PC-9 (cell line): ENCODE measurements around the gene IMP4. TPM values are rescaled to one million over a fixed set of nuclear protein-coding genes. Genes with fewer than 3 reads are reported as not detected.

Experiments used
- BruUV-seq: library from RNA; stranded (reverse); fragments of 400-500 nt; replicated peaks from 2 replicates; lab custom pipeline; 2021; lab: Mats Ljungman, UMichigan
- CTCF ChIA-PET: fragments of 300-600 bp; sonication (Branson Sonifier 250); formaldehyde crosslinking; loops from one replicate; lab custom pipeline; 2022; ENCODE audit warnings: antibody characterized with exemption; lab: Charles Lee
- POLR2A ChIA-PET: fragments of 300-600 bp; sonication (Branson Sonifier 250); formaldehyde crosslinking; loops from one replicate; lab custom pipeline; 2022; ENCODE audit warnings: antibody characterized with exemption; ENCODE audit not compliant: unreplicated experiment; lab: Charles Lee
- DNase-seq, 2 experiments: peaks; one replicate each; pipeline versions ENCODE4 v3.0.0 to v3.0.0-alpha.2; 2015 to 2022; ENCODE audit warnings: mixed read lengths in 1 of 2
- H2AFZ ChIP-seq: fragments of 200-600 bp; sonication (generic); 2 replicates; pipeline ENCODE4 v1.8.1; 2017; ENCODE audit warnings: antibody characterized with exemption
- H3F3A ChIP-seq: fragments of 200-600 bp; sonication (generic); 2 replicates; pipeline ENCODE4 v1.8.1; 2017; ENCODE audit warnings: antibody characterized with exemption, mild to moderate bottlenecking, low read depth; ENCODE audit not compliant: insufficient read depth
- H3K27ac ChIP-seq: fragments of 200-600 bp; sonication (generic); 2 replicates; pipeline ENCODE4 v1.6.1; 2016; ENCODE audit warnings: mixed run types
- H3K27me3 ChIP-seq: fragments of 200-600 bp; sonication (generic); 2 replicates; pipeline ENCODE4 v1.6.1; 2016; ENCODE audit warnings: low read depth, mixed run types; ENCODE audit not compliant: insufficient read depth
- H3K36me3 ChIP-seq: fragments of 200-600 bp; sonication (generic); 2 replicates; pipeline ENCODE4 v1.6.1; 2016; ENCODE audit warnings: low read depth, mixed run types
- H3K4me1 ChIP-seq: fragments of 200-600 bp; sonication (generic); replicated peaks from 2 replicates; pipeline ENCODE4 v1.6.1; 2016; ENCODE audit warnings: mixed run types; ENCODE audit not compliant: insufficient read depth
- H3K4me2 ChIP-seq: fragments of 200-600 bp; sonication (generic); 2 replicates; pipeline ENCODE4 v1.6.1; 2017; ENCODE audit warnings: mixed run types
- H3K4me3 ChIP-seq: fragments of 200-600 bp; sonication (generic); 2 replicates; pipeline ENCODE4 v1.6.1; 2016; ENCODE audit warnings: mixed run types
- H3K79me2 ChIP-seq: fragments of 200-600 bp; sonication (generic); 2 replicates; pipeline ENCODE4 v1.6.1; 2017; ENCODE audit warnings: low read depth, mixed run types
- H3K9me2 ChIP-seq: fragments of 200-600 bp; sonication (generic); 2 replicates; pipeline ENCODE4 v1.8.1; 2017; ENCODE audit warnings: mild to moderate bottlenecking; ENCODE audit not compliant: insufficient read depth
- H3K9me3 ChIP-seq: fragments of 200-600 bp; sonication (generic); 2 replicates; pipeline ENCODE4 v1.8.1; 2016; ENCODE audit warnings: low read depth; ENCODE audit not compliant: insufficient read depth
- H4K20me1 ChIP-seq: fragments of 200-600 bp; sonication (generic); 2 replicates; pipeline ENCODE4 v1.8.1; 2017; ENCODE audit not compliant: insufficient read depth
- EZH2 ChIP-seq: fragments of 200-600 bp; sonication (generic); IDR thresholded peaks from 2 replicates; pipeline ENCODE4 v1.8.0; 2017; ENCODE audit warnings: antibody characterized with exemption, low read depth
- intact Hi-C: fragments of 100-400 bp; cut with micrococcal nuclease; formaldehyde crosslinking; loops from one replicate; pipeline ENCODE4 v1.10.0; 2022; ENCODE audit not compliant: unreplicated experiment
- total RNA-seq: library from RNA; stranded (reverse); gene quantifications from 2 replicates; pipeline ENCODE4 v1.2.3, GENCODE V29; 2021
- TF ChIP-seq, protein P1 (sequence below): fragments of 200-600 bp; sonication (generic); conservative IDR thresholded peaks from 2 replicates; pipeline ENCODE4 v1.6.1; 2017; ENCODE audit warnings: mixed run types, antibody characterized with exemption, mild to moderate bottlenecking, moderate library complexity

Gene IMP4
- total RNA-seq, 1 experiment from 2014 or later: 76.8 TPM

DNA sequence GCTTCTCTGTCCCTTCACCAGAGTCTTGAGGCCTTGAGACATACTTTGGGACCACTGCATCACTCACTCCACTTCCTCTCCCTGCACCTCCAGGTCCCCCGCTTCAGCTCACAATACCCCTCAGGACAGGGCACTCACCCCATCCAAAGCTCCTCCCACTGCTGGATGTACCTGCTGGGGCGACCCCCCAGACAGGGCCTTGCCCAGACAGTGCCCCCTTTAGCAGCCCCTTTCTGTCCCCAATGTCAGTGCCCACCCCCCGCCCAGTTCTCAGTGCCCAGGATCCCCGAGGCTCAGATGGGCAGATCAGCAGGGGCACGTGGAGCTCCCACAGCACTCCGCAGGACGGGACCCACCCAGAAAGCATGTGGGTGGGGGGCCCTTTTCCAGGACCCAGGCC is 23.8 kb upstream of the IMP4 start:
- no peak for TF ChIP-seq EZH2
- TF ChIP-seq, protein P1, sequence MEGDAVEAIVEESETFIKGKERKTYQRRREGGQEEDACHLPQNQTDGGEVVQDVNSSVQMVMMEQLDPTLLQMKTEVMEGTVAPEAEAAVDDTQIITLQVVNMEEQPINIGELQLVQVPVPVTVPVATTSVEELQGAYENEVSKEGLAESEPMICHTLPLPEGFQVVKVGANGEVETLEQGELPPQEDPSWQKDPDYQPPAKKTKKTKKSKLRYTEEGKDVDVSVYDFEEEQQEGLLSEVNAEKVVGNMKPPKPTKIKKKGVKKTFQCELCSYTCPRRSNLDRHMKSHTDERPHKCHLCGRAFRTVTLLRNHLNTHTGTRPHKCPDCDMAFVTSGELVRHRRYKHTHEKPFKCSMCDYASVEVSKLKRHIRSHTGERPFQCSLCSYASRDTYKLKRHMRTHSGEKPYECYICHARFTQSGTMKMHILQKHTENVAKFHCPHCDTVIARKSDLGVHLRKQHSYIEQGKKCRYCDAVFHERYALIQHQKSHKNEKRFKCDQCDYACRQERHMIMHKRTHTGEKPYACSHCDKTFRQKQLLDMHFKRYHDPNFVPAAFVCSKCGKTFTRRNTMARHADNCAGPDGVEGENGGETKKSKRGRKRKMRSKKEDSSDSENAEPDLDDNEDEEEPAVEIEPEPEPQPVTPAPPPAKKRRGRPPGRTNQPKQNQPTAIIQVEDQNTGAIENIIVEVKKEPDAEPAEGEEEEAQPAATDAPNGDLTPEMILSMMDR: no peak
- ChIA-PET POLR2A (no interaction called here), CTCF (no interaction called here)
- H3K27ac ChIP-seq: no peak overlapping the region
- no peak overlapping the region for H2AFZ ChIP-seq
- H3K4me3 ChIP-seq: no peak overlapping the region
- H3K79me2 ChIP-seq: no peaks in the 10 kb centered on the region
- no peak for DNase-seq
- H3K9me3 ChIP-seq: no peaks in the 10 kb centered on the region
- no peaks in the 10 kb centered on the region for H4K20me1 ChIP-seq
- no peaks in the 10 kb centered on the region for H3K36me3 ChIP-seq
- no peak overlapping the region for H3K4me2 ChIP-seq
- H3K4me1 ChIP-seq: no peaks in the 10 kb centered on the region
- H3F3A ChIP-seq: no peaks in the 10 kb centered on the region
- no peaks in the 10 kb centered on the region for H3K9me2 ChIP-seq
- intact Hi-C loops: no loop called here
- H3K27me3 ChIP-seq: peaks cover 53% of the 10 kb centered on the region
- BruUV-seq: no TSS peak

- no peaks in the 10 kb centered on the region for H3K79me2 ChIP-seq
- DNase-seq: no peak
- TF ChIP-seq, protein P1: no peak
- TF ChIP-seq EZH2: no peak
- H3K4me3 ChIP-seq: no peak overlapping the region
- POLR2A ChIA-PET: no interaction called here
- intact Hi-C loops: no loop called here
- no peaks in the 10 kb centered on the region for H3K36me3 ChIP-seq
- BruUV-seq: no TSS peak
- no peaks in the 10 kb centered on the region for H3K9me2 ChIP-seq
- H2AFZ ChIP-seq: no peak overlapping the region
- H4K20me1 ChIP-seq: no peaks in the 10 kb centered on the region
- H3K27ac ChIP-seq: no peak overlapping the region
- H3F3A ChIP-seq: no peaks in the 10 kb centered on the region
- no peaks in the 10 kb centered on the region for H3K4me1 ChIP-seq
- CTCF ChIA-PET: no interaction called here
- no peak overlapping the region for H3K4me2 ChIP-seq
- no peaks in the 10 kb centered on the region for H3K9me3 ChIP-seq
- H3K27me3 ChIP-seq: peaks cover 54% of the 10 kb centered on the region
Measured at GRCh38 chr2:130319536-130319935, 23.2 kb upstream of the IMP4 start.

DNA sequence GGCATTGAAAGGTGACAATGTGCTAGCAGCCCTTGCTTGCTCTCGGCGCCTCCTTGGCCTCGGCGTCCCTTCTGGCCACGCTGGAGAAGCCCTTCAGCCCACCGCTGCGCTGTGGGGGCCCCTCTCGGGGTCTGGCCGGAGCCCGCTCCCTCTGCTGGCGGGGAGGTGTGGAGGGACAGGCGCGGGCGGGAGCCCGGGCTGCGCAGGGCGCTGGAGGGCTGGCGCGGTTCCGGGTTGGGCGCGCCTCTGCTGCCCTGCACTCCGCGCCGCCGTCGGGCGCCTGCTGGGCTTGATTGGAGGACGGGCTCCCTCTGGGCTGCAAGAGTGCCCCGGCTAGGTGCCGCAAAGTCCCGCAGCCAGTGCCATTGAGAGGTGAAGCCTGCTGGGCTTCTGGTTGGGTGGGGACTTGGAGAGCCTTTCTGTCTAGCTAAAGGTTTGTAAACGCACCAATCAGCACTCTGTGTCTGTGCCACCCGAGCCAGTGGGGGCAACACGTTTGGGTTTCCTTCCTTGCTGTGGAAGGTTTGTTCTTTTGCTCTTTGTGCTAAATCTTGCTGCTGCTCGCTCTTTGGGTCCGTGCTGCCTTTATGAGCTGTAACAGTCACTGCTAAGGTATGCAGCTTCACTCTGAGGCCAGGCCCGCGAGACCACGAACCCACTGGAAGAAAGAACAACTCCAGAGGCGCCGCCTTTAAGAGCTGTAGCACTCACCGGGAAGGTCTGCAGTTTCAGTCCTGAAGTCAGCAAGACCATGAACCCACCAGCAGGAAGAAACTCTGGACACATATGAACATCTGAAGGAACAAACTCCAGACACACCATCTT is 14.8 kb upstream of the IMP4 start:
- no peak overlapping the region for H3K4me2 ChIP-seq

More for the DNA sequence above, 14.8 kb upstream of the IMP4 start:
- peak in 1 of 2 experiments; percentile 26 for DNase-seq
- POLR2A ChIA-PET: no interaction called here
- peaks cover 68% of the 10 kb centered on the region for H3K27me3 ChIP-seq
- no peaks in the 10 kb centered on the region for H4K20me1 ChIP-seq
- no TSS peak for BruUV-seq
- H3K36me3 ChIP-seq: no peaks in the 10 kb centered on the region
- no peaks in the 10 kb centered on the region for H3F3A ChIP-seq
- H2AFZ ChIP-seq: no peak overlapping the region
- H3K9me2 ChIP-seq: no peaks in the 10 kb centered on the region
- CTCF ChIA-PET: interaction anchor here (0.6 kb wide), 1 partner anchor 328 kb away, joined by 4 read pairs; no protein-coding TSS in a partner anchor
- no peak for TF ChIP-seq EZH2
- TF ChIP-seq, protein P1: no peak
- intact Hi-C loops: no loop called here
- no peaks in the 10 kb centered on the region for H3K4me1 ChIP-seq
- no peaks in the 10 kb centered on the region for H3K9me3 ChIP-seq
- no peak overlapping the region for H3K4me3 ChIP-seq
- H3K27ac ChIP-seq: no peak overlapping the region
- no peaks in the 10 kb centered on the region for H3K79me2 ChIP-seq
